Measurements from ENCODE around the gene DDR2.

Gene DDR2

DNA sequence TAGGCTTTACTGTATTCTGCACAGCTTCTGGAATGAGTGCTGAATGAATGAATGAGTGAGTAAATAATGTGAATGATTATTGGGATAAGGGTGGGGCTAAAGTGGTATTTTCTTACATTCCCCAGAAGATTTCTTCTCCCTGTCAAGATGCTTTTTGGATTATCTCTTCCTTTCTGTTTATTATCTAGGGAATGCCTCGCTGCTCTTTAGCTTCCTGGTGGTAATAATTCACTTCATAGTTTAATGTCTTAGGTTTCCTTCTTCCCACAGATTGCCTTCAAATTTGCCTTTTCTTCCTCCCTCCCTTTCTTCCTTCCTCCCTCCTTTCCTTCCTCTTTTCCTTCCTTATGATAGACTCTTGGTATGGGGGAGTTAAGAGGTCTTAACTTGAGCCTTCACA, 24.0 kb downstream of the DDR2 start:
- no peaks in the 10 kb centered on the region for H3K4me1 ChIP-seq
- no peak overlapping the region for H3K4me2 ChIP-seq (ENCODE audit: low read length)
- no peak overlapping the region for H3K27ac ChIP-seq

GRCh38 chr1:162660574-162660973, 28.3 kb downstream of the DDR2 start:
- no peak overlapping the region for H3K27ac ChIP-seq
- H3K36me3 ChIP-seq (ENCODE audit: control insufficient read depth, insufficient read depth, low read length) = no peaks in the 10 kb centered on the region
- no peak overlapping the region for H3K9ac ChIP-seq
- no peak overlapping the region for H3K4me2 ChIP-seq (ENCODE audit: low read length)
- H3K27me3 ChIP-seq (ENCODE audit: control insufficient read depth, insufficient read depth, low read length) = no peaks in the 10 kb centered on the region
- H3K4me3 ChIP-seq (ENCODE audit: low read depth, low read length) = no peak overlapping the region
- H2AFZ ChIP-seq = no peak overlapping the region
- no peaks in the 10 kb centered on the region for H3K79me2 ChIP-seq
- no peaks in the 10 kb centered on the region for H3K9me3 ChIP-seq (ENCODE audit: control insufficient read depth, low read length)
- no peaks in the 10 kb centered on the region for H3K4me1 ChIP-seq
- TF ChIP-seq, protein P1, sequence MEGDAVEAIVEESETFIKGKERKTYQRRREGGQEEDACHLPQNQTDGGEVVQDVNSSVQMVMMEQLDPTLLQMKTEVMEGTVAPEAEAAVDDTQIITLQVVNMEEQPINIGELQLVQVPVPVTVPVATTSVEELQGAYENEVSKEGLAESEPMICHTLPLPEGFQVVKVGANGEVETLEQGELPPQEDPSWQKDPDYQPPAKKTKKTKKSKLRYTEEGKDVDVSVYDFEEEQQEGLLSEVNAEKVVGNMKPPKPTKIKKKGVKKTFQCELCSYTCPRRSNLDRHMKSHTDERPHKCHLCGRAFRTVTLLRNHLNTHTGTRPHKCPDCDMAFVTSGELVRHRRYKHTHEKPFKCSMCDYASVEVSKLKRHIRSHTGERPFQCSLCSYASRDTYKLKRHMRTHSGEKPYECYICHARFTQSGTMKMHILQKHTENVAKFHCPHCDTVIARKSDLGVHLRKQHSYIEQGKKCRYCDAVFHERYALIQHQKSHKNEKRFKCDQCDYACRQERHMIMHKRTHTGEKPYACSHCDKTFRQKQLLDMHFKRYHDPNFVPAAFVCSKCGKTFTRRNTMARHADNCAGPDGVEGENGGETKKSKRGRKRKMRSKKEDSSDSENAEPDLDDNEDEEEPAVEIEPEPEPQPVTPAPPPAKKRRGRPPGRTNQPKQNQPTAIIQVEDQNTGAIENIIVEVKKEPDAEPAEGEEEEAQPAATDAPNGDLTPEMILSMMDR (IDR thresholded peaks at IDR 0.05) = no peak

More for the DNA sequence above, 24.0 kb downstream of the DDR2 start:
- TF ChIP-seq, protein P1 (IDR thresholded peaks at IDR 0.05) = no peak
- Histone ChIP-seq H3K9me3 (ENCODE audit: control insufficient read depth, low read length) (no peaks in the 10 kb centered on the region), H2AFZ (no peak overlapping the region), H3K27me3 (ENCODE audit: control insufficient read depth, insufficient read depth, low read length) (no peaks in the 10 kb centered on the region), H3K4me3 (ENCODE audit: low read depth, low read length) (no peak overlapping the region), H3K79me2 (no peaks in the 10 kb centered on the region), H3K9ac (no peak overlapping the region), H3K36me3 (ENCODE audit: control insufficient read depth, insufficient read depth, low read length) (no peaks in the 10 kb centered on the region)

GRCh38 chr1:162661336-162661735, 29.1 kb downstream of the DDR2 start:
- H3K36me3 ChIP-seq (ENCODE audit: control insufficient read depth, insufficient read depth, low read length) = no peaks in the 10 kb centered on the region
- no peak overlapping the region for H3K4me2 ChIP-seq (ENCODE audit: low read length)
- H3K27me3 ChIP-seq (ENCODE audit: control insufficient read depth, insufficient read depth, low read length) = no peaks in the 10 kb centered on the region
- TF ChIP-seq, protein P1 (IDR thresholded peaks at IDR 0.05) = no peak
- H3K9ac ChIP-seq = no peak overlapping the region
- no peaks in the 10 kb centered on the region for H3K9me3 ChIP-seq (ENCODE audit: control insufficient read depth, low read length)
- no peak overlapping the region for H2AFZ ChIP-seq
- no peak overlapping the region for H3K4me3 ChIP-seq (ENCODE audit: low read depth, low read length)
- no peaks in the 10 kb centered on the region for H3K4me1 ChIP-seq
- H3K79me2 ChIP-seq = no peaks in the 10 kb centered on the region
- no peak overlapping the region for H3K27ac ChIP-seq

GRCh38 chr1:162662013-162662412, 29.7 kb downstream of the DDR2 start:
- H3K9ac ChIP-seq = no peak overlapping the region
- no peaks in the 10 kb centered on the region for H3K27me3 ChIP-seq (ENCODE audit: control insufficient read depth, insufficient read depth, low read length)
- H3K79me2 ChIP-seq = no peaks in the 10 kb centered on the region
- no peaks in the 10 kb centered on the region for H3K36me3 ChIP-seq (ENCODE audit: control insufficient read depth, insufficient read depth, low read length)
- TF ChIP-seq, protein P1 (IDR thresholded peaks at IDR 0.05) = no peak
- no peaks in the 10 kb centered on the region for H3K9me3 ChIP-seq (ENCODE audit: control insufficient read depth, low read length)
- no peaks in the 10 kb centered on the region for H3K4me1 ChIP-seq
- H2AFZ ChIP-seq = no peak overlapping the region
- no peak overlapping the region for H3K4me2 ChIP-seq (ENCODE audit: low read length)
- H3K4me3 ChIP-seq (ENCODE audit: low read depth, low read length) = no peak overlapping the region
- no peak overlapping the region for H3K27ac ChIP-seq

DNA sequence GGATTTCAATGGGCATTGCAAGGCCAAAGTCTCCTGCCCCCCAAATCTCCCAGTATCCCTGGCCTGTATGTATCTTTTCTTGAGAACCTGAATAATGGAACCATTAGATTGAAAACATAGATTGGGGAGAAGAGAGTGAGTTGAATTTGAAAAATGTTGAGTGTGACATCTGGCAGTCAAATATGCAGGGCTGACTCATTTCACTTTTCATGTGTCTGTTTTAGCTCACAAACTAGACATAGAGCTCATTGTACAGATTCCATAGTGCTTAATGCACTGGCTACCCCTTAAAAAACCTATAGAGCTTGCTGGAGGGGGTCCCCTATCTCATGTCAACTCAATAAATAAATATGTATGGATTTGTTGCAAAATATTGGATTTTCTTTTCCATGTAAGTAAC, 30.8 kb downstream of the DDR2 start:
- no peak overlapping the region for H3K4me3 ChIP-seq (ENCODE audit: low read depth, low read length)
- H3K27me3 ChIP-seq (ENCODE audit: control insufficient read depth, insufficient read depth, low read length) = no peaks in the 10 kb centered on the region
- no peaks in the 10 kb centered on the region for H3K79me2 ChIP-seq
- H3K9me3 ChIP-seq (ENCODE audit: control insufficient read depth, low read length) = no peaks in the 10 kb centered on the region
- no peak overlapping the region for H3K9ac ChIP-seq
- no peak overlapping the region for H3K4me2 ChIP-seq (ENCODE audit: low read length)
- H3K27ac ChIP-seq = no peak overlapping the region
- no peaks in the 10 kb centered on the region for H3K36me3 ChIP-seq (ENCODE audit: control insufficient read depth, insufficient read depth, low read length)
- no peak overlapping the region for H2AFZ ChIP-seq
- H3K4me1 ChIP-seq = no peaks in the 10 kb centered on the region
- TF ChIP-seq, protein P1 (IDR thresholded peaks at IDR 0.05) = no peak
